ENCODE results near the gene SLC35E4.
A peak's percentile ranks its signal among the peaks of the same experiment; 100 is the strongest.
"Not testable (repeated sequence)": the region's sequence is repeated elsewhere in the genome, so short reads cannot be mapped to it uniquely, and the experiment has no call there.

Gene SLC35E4, protein sequence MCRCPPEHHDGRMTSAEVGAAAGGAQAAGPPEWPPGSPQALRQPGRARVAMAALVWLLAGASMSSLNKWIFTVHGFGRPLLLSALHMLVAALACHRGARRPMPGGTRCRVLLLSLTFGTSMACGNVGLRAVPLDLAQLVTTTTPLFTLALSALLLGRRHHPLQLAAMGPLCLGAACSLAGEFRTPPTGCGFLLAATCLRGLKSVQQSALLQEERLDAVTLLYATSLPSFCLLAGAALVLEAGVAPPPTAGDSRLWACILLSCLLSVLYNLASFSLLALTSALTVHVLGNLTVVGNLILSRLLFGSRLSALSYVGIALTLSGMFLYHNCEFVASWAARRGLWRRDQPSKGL

DNA sequence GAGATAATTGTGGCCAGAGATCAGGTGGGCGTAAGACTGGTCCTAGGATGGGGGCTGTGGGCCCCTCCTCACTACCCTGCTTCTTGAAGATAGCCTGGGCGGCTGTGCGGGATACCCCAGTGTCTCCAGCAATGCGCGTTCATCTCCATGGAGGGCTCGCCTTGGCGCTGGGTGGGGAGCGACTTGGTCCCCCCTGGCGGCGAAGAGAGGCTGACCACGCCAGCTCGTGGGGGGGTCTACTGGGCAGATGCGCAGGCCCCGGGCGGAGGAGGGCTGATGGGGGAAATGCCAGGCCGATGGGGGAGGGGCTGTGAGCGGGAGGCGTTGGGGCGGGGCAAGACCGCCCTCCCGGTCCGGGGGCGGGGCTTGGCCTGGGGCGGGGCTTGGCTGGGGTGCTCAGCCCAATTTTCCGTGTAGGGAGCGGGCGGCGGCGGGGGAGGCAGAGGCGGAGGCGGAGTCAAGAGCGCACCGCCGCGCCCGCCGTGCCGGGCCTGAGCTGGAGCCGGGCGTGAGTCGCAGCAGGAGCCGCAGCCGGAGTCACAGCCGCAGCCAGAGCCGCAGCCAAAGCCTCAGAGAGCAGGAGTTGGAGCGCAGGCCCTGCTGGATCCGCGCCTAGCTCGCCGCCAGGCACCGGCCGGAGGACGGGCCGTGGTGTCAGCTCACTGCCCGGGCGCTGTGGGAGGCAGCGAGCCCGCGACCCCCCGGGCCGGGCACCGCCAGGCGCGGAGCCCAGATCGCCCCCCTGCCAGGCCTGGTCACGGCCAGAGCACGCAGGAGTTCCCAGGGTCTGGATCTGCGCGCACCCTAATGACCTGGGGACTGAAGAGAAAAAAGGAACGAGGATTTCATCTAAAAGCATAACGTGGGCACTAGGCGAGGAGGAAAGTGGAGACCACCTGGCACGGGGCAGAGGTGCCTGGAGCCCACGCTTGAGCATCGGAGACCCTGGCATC, at the start of gene SLC35E4:
SLC35E4 (plus strand) TSS at position 509 of the 953 bp plus-strand sequence. CDS start 670 bp downstream, outside the sequence.
- peak within 1 kb of the TSS; percentile 58 for H3K4me3 ChIP-seq (ENCODE audit: low read depth, low read length)
- DNase-seq (ENCODE audit: low read depth): peak; percentile 93
- TF ChIP-seq, protein P1, sequence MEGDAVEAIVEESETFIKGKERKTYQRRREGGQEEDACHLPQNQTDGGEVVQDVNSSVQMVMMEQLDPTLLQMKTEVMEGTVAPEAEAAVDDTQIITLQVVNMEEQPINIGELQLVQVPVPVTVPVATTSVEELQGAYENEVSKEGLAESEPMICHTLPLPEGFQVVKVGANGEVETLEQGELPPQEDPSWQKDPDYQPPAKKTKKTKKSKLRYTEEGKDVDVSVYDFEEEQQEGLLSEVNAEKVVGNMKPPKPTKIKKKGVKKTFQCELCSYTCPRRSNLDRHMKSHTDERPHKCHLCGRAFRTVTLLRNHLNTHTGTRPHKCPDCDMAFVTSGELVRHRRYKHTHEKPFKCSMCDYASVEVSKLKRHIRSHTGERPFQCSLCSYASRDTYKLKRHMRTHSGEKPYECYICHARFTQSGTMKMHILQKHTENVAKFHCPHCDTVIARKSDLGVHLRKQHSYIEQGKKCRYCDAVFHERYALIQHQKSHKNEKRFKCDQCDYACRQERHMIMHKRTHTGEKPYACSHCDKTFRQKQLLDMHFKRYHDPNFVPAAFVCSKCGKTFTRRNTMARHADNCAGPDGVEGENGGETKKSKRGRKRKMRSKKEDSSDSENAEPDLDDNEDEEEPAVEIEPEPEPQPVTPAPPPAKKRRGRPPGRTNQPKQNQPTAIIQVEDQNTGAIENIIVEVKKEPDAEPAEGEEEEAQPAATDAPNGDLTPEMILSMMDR (conservative IDR thresholded peaks at IDR 0.05; ENCODE audit: low read depth, low read length): no peak

DNA sequence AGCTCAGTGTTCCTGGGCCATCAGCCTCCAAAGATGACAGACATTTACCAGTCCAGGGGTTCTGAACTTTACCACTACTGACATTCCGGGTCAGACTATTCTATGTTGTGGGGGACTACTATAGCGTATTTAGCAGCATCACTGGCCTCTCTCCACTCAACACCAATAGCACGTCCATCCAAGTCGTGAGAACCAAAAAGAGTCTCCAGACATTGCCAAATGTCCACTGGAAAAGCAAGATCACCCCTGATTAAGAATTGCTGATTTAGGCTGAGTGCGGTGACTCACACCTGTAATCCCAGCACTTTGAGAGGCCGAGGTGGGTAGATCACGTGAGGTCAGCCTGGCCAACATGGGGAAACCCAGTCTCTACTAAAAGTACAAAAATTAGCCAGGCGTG, 49.2 kb upstream of the SLC35E4 start:
- no peak for DNase-seq (ENCODE audit: low read depth)
- H3K4me3 ChIP-seq (ENCODE audit: low read depth, low read length): no peak overlapping the region
- TF ChIP-seq, protein P1 (conservative IDR thresholded peaks at IDR 0.05; ENCODE audit: low read depth, low read length): no peak

DNA sequence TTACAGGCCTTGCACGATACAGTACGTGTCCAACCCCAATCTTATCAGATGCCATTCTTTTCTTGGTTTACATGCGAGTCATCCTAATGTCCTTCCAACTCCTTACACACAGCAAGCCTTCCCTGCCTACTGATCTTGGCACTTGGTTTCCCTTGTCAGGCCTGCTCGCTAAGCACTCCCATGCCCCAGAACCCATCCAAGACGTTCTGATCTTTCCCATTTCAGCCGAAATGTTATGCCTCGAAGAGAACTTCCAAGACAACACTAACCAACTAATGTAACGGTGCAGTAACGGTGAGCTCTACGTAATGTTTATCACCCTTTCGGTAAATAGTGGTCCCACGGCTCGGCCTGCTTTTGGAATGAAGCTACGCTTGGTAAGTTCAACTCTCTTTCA, 44.4 kb upstream of the SLC35E4 start:
- peak; percentile 53 for DNase-seq (ENCODE audit: low read depth)
- TF ChIP-seq, protein P1 (conservative IDR thresholded peaks at IDR 0.05; ENCODE audit: low read depth, low read length): no peak
- peak overlapping the region; percentile 85 for H3K4me3 ChIP-seq (ENCODE audit: low read depth, low read length)

DNA sequence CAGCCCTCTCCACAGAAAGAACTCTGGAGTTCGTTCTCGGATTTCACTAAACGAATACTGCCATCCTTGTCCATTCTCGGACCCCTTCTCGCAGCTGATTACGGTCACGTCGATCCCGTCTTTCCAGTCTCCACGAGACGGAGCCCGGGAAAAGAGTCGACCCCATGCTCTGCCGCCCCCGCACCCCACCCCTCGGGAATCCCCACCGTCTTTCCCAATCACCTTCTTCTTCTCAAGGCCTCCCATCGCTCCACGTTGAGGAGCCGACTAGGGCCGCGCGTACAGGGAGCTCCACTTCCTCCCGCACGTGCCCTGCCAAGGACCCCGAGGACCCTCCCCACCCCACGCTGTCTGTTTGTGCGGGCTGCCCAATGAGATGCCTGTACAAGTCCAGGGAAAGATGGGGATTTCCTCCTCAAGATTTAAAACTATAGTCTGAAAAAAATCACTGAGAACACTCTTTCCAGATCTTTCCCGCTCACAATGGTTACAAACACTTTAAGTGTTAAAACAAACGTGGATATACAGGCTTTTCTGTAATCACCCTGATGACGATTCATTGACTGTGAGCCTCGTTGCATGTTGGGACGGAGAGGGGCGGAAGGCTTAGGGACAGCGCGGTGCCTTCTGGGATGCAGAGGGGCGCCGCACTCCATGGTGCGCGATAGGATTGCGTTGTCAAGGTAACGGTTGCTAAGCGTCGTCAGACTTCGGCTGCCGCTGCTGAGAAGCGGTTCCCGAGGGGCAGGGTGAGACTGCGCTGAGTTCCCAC, 43.8 kb upstream of the SLC35E4 start, which contains the start of gene PES1:
PES1 (minus strand) TSS at position 323 of the 772 bp plus-strand sequence; CDS start at position 246, 77 bp downstream.
- peak within 1 kb of the TSS; percentile 85 for H3K4me3 ChIP-seq (ENCODE audit: low read depth, low read length)
- DNase-seq (ENCODE audit: low read depth): peak; percentile 100
- TF ChIP-seq, protein P1 (conservative IDR thresholded peaks at IDR 0.05; ENCODE audit: low read depth, low read length): no peak

DNA sequence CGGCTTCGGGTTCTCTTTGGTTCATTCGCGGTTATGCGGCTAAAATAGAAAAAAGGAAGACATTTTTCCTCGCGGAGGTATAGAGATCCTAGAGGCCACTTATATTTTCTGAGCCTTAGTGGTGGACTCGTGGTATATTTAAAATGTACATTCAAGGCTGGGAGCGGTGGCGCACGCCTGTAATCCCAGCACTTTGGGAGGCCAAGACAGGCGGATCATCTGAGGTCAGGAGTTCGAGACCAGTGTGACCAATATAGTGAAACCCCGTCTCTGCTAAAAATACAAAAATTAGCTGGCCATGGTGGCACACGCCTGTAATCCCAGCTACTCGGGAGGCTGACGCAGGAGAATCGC, 43.2 kb upstream of the SLC35E4 start:
- DNase-seq (ENCODE audit: low read depth): not testable (repeated sequence)
- H3K4me3 ChIP-seq (ENCODE audit: low read depth, low read length): peak overlapping the region; percentile 22

DNA sequence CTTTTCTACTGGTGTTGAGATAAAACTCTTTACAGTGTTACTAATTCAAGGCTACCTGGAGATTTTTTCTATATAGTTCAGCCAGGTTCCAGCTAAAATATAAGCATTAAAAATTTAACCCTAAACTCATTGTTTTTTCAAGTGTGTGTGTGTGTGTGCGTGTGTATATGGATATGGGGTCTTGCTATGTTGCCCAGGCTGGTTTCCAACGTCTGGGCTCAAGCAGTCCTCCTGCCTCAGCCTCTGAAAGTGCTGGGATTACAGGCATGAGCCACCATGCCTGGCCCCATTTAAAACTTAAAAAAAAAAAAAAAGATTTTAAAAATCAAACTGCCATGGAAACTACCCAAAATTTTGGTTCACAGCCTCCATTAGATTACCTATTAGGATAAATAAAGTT, 39.4 kb upstream of the SLC35E4 start:
- H3K4me3 ChIP-seq (ENCODE audit: low read depth, low read length): no peak overlapping the region
- TF ChIP-seq, protein P1 (conservative IDR thresholded peaks at IDR 0.05; ENCODE audit: low read depth, low read length): no peak
- no peak for DNase-seq (ENCODE audit: low read depth)

DNA sequence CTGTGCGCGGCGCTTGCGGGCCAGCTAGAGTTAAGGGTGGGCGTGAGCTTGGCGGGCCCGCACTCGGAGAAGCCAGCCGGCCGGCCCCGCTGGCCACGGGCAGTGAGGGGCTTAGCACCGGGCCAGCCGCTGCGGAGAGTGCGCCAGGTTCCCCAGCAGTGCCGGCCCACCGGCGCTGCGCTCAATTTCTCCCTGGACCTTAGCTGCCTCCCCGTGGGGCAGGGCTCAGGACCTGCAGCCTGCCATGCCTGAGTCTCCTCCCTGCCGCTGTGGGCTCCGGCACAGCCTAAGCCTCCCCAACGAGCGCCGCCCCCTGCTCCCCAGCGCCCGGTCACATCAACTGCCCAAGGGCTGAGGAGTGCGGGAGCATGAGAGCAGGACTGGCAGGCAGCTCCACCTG, 38.7 kb upstream of the SLC35E4 start:
- no peak for DNase-seq (ENCODE audit: low read depth)
- no peak overlapping the region for H3K4me3 ChIP-seq (ENCODE audit: low read depth, low read length)
- TF ChIP-seq, protein P1 (conservative IDR thresholded peaks at IDR 0.05; ENCODE audit: low read depth, low read length): no peak

Measured in choroid plexus epithelial cell (primary cell).